IMR-90 (cell line): ENCODE measurements around the gene EPC2.

ENCODE experiments used
- MAZ ChIP-seq: IDR thresholded peaks from 2 replicates; pipeline ENCODE4 v1.6.1; 2012; ENCODE audit warnings: low read depth, mild to moderate bottlenecking, low read length, improper control_type of control experiment, moderate library complexity, borderline replicate concordance
- TF ChIP-seq, protein P1 (sequence below): conservative IDR thresholded peaks from 2 replicates; pipeline ENCODE4 v1.5.1; 2012; ENCODE audit warnings: mild to moderate bottlenecking, low read depth, low read length, improper control_type of control experiment

GRCh38 chr2:148719195-148719749 lies 74.7 kb downstream of the EPC2 start:
- TF ChIP-seq, protein P1, sequence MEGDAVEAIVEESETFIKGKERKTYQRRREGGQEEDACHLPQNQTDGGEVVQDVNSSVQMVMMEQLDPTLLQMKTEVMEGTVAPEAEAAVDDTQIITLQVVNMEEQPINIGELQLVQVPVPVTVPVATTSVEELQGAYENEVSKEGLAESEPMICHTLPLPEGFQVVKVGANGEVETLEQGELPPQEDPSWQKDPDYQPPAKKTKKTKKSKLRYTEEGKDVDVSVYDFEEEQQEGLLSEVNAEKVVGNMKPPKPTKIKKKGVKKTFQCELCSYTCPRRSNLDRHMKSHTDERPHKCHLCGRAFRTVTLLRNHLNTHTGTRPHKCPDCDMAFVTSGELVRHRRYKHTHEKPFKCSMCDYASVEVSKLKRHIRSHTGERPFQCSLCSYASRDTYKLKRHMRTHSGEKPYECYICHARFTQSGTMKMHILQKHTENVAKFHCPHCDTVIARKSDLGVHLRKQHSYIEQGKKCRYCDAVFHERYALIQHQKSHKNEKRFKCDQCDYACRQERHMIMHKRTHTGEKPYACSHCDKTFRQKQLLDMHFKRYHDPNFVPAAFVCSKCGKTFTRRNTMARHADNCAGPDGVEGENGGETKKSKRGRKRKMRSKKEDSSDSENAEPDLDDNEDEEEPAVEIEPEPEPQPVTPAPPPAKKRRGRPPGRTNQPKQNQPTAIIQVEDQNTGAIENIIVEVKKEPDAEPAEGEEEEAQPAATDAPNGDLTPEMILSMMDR, result no peak
- no peak for TF ChIP-seq MAZ
